Tibial nerve (tissue), 3 donors: ENCODE data around the gene PREX1.

ENCODE experiments used
- CTCF ChIP-seq, 5 experiments: fragments of 200-600 bp in 3 of 5; fragments of 450-650 bp in 2 of 5; sonication (generic) in 3 of 5; IDR thresholded peaks; one replicate each; pipeline ENCODE4 v1.5.1; 2016 to 2019; ENCODE audit warnings: antibody characterized with exemption in 5 of 5, mild to moderate bottlenecking in 3 of 5, moderate library complexity in 2 of 5
- POLR2A ChIP-seq, 2 donors: fragments of 450-650 bp; IDR thresholded peaks; one replicate each; pipeline ENCODE4 v1.6.1; 2017; ENCODE audit warnings: antibody characterized with exemption in 2 of 2, mild to moderate bottlenecking in 2 of 2, moderate library complexity in 2 of 2

DNA sequence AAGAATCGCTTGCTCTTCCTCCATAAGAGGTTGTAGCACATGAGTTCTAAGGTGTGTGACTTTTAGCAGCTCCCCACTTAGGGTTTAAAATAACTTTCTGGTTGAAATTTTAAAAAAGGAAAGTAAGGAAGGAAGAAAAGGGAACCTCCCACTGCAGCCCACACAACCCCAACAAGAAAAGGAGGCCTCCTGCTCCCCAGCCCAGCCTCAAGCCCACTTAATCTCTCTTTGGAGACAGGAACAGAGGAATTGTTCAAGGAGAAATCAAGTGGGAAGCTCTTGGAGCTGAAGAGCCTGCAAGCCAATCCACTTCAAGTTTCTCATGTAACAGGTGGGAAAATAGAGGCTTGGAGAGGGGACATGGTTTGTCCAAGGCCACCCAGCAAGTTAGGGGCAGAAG is 39.1 kb upstream of the PREX1 start:
- TF ChIP-seq CTCF (IDR thresholded peaks at IDR 0.05) (no peak), POLR2A (IDR thresholded peaks at IDR 0.05) (no peak)
